Measurements from ENCODE around the gene ADAM12.

The ADAM12 gene

DNA sequence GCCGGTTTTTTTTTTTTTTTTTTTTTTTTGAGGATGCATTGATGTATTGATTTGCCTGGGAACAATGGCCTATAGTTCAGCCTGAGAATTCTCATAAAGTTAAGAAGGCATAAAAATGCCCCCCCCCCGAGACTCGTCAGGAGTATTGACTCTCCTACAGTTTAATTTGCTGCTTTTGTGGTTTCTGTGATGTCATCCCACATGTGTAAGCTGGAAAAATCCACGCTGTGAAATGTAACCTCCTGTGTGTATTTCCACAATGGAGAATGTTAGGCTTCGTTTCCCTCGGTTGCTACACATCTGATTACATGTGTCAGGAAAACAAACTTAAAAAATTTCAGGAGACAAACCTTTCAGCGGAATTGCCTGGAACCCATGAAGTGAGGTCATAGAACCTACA lies 374.0 kb downstream of the ADAM12 start:
- in situ Hi-C loops (cut with MboI; ENCODE audit: low pct_unique_long_range_greater_than_20kb, low sequenced_read_pairs, unreplicated experiment): no loop called here
- TF ChIP-seq, protein P1, sequence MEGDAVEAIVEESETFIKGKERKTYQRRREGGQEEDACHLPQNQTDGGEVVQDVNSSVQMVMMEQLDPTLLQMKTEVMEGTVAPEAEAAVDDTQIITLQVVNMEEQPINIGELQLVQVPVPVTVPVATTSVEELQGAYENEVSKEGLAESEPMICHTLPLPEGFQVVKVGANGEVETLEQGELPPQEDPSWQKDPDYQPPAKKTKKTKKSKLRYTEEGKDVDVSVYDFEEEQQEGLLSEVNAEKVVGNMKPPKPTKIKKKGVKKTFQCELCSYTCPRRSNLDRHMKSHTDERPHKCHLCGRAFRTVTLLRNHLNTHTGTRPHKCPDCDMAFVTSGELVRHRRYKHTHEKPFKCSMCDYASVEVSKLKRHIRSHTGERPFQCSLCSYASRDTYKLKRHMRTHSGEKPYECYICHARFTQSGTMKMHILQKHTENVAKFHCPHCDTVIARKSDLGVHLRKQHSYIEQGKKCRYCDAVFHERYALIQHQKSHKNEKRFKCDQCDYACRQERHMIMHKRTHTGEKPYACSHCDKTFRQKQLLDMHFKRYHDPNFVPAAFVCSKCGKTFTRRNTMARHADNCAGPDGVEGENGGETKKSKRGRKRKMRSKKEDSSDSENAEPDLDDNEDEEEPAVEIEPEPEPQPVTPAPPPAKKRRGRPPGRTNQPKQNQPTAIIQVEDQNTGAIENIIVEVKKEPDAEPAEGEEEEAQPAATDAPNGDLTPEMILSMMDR (IDR thresholded peaks at IDR 0.05; ENCODE audit: extremely low read depth, insufficient read depth, missing control alignments): no peak
- no peak for DNase-seq (ENCODE audit: low spot score)

DNA sequence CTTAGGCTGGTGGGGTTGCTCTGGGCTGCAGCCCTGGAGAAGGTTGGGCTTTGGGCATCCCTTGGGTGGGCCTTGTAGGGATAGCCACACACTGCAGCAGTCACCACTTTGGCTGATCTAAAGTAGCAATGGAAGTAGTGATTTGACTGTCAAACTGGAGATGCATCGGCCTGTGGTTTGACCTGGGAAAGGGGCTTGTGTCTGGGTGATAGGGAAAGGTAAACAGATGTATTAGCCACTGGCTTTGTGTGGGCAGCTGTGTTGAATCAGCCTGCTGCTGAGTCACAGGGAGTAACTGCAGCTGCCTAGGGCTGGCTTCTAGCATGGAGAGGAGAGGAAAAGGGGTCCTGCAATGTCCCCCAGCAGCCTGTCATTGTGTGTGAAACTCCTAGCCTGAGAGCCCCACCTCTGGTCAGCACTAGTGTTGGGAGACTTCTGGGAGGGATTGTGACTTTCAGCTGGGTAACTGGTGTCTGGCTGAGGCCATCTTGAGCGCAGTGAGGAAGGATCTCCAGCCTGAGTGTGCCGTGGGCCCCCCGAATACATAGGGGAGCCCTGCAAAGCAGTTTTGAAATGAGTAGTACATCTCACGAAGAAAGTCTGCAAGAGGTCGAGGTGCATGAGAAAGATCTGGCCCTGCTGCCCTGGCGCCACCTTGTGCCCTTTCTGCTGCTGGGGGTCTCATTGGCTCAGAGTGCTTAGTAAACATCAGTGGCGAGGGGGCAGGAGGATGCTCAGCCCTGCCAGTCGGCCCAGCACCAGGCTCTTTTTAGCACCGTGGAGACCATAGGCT lies 374.6 kb downstream of the ADAM12 start:
- in situ Hi-C loops (cut with MboI; ENCODE audit: low pct_unique_long_range_greater_than_20kb, low sequenced_read_pairs, unreplicated experiment): no loop called here
- peak; percentile 27 for DNase-seq (ENCODE audit: low spot score)
- TF ChIP-seq, protein P1 (IDR thresholded peaks at IDR 0.05; ENCODE audit: extremely low read depth, insufficient read depth, missing control alignments): peak; percentile 35

DNA sequence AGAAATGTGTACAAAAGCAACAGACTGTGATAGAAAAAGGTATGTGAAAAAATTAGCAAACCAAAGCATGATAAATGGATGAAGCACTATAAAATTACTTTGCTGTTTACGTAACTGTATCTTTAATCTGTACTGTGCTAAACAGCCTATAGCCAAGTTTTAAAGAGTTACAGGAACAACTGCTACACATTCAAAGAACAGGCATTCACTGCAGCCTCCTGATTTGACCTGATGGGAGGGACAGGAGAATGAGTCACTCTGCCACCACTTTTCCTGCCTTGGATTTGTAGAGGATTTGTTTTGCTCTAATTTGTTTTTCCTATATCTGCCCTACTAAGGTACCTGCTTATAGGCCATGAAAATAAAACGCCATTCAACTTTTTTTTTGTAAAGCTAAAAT lies 375.8 kb downstream of the ADAM12 start:
- DNase-seq (ENCODE audit: low spot score): no peak
- in situ Hi-C loops (cut with MboI; ENCODE audit: low pct_unique_long_range_greater_than_20kb, low sequenced_read_pairs, unreplicated experiment): no loop called here
- TF ChIP-seq, protein P1 (IDR thresholded peaks at IDR 0.05; ENCODE audit: extremely low read depth, insufficient read depth, missing control alignments): no peak

DNA sequence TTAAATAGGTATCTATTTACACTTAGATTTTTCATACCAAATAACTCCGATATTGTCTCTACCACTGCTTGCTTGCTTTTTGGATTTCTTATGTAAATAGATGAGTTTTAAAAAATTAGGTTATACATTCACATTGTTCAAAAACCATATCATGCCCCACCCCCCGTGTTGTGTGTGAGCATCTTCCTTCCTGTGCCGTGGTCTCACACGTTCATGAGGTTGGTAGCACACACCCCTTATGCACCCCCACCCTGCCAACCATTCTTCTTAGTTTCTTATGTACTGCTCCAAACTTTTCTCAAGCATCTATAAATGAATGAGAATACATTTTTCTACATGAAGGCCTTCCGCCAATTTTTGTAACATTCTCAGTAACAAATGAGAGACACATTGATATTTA lies 376.3 kb downstream of the ADAM12 start:
- TF ChIP-seq, protein P1 (IDR thresholded peaks at IDR 0.05; ENCODE audit: extremely low read depth, insufficient read depth, missing control alignments): no peak
- DNase-seq (ENCODE audit: low spot score): no peak
- in situ Hi-C loops (cut with MboI; ENCODE audit: low pct_unique_long_range_greater_than_20kb, low sequenced_read_pairs, unreplicated experiment): no loop called here

DNA sequence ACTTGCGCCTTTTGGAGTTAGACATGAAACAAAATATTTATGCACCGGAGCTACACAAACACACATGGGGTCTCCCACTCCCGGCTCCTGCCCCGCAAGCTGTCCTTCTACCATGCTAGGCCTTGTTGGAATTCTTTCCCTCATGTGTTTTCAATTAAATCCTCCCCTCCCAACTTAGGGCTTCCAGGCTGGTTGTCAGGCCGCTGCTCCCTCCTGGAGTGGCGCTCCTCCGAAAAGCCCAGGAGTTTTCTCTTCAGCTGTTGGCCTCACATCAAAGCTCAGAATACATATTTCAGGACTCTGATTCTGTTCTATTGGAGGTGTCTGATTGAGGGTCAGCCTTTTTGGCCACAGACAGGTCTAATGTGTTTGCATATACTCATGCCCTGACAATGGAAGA lies 378.6 kb downstream of the ADAM12 start:
- in situ Hi-C loops (cut with MboI; ENCODE audit: low pct_unique_long_range_greater_than_20kb, low sequenced_read_pairs, unreplicated experiment): no loop called here

DNA sequence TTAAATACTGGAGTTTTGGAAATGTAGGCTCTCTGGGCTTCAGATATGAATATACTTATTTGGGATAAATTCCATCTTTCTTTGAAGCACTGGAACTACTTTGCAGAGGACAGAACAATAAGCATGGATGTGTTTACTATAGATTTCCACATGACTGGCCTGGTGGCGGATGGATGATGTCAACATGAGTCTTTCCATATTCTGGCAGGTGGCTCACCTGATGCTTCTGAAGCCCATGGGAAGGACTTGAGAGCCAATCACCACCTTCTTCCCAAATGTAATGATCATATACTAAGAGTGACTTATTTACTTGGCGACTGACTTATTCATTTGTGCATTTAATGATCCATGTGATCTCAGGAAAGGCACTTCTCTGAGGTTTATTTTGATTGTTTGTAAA lies 381.4 kb downstream of the ADAM12 start:
- in situ Hi-C loops (cut with MboI; ENCODE audit: low pct_unique_long_range_greater_than_20kb, low sequenced_read_pairs, unreplicated experiment): no loop called here
- TF ChIP-seq, protein P1 (IDR thresholded peaks at IDR 0.05; ENCODE audit: extremely low read depth, insufficient read depth, missing control alignments): no peak
- no peak for DNase-seq (ENCODE audit: low spot score)

More for the DNA sequence above, 378.6 kb downstream of the ADAM12 start:
- TF ChIP-seq, protein P1 (IDR thresholded peaks at IDR 0.05; ENCODE audit: extremely low read depth, insufficient read depth, missing control alignments): no peak
- no peak for DNase-seq (ENCODE audit: low spot score)

Data from GM13977 (cell line).